ENCODE results near the gene TMIGD1. TPM values are rescaled to one million over a fixed set of nuclear protein-coding genes. Genes with fewer than 3 reads are reported as not detected.
"Not testable (repeated sequence)": the region's sequence is repeated elsewhere in the genome, so short reads cannot be mapped to it uniquely, and the experiment has no call there.

The TMIGD1 gene
- total and polyA plus RNA-seq, 10 of the 15 experiments (the other 5 are each of a cell fraction or from before 2014, with no cell fraction given) = not detected

GRCh38 chr17:30351735-30352134 is 17.9 kb upstream of the TMIGD1 start:
- H2AFZ ChIP-seq (ENCODE audit: control insufficient read depth, low read depth, low read length) = no peak overlapping the region
- intact Hi-C loops (cut with micrococcal nuclease; ENCODE audit: unreplicated experiment) = no loop called here
- SMC1A ChIA-PET (ENCODE audit: uncharacterized antibody, unreplicated experiment) = interaction anchor here (1.8 kb wide), 1 partner anchor 9 kb away, joined by 7 read pairs; no protein-coding TSS in a partner anchor
- ATAC-seq (no peak), DNase-seq (ENCODE audit: low read depth, low spot score) (no peak), FAIRE-seq (no peak)
- peaks cover 12% of the 10 kb centered on the region for H3K4me1 ChIP-seq (ENCODE audit: control insufficient read depth, insufficient read depth, low read length)
- TF ChIP-seq PKNOX1 (IDR thresholded peaks at IDR 0.05) (no peak), KAT2A (conservative IDR thresholded peaks at IDR 0.05; ENCODE audit: control insufficient read depth, low read depth, low read length) (no peak), FOXM1 (IDR thresholded peaks at IDR 0.05; ENCODE audit: low read depth, low read length) (no peak), RAD21 (IDR thresholded peaks at IDR 0.05; ENCODE audit: insufficient read depth, low read depth, low read length) (no peak), NKRF (conservative IDR thresholded peaks at IDR 0.05) (no peak), ZZZ3 (IDR thresholded peaks at IDR 0.05; ENCODE audit: control insufficient read depth, insufficient read length, low read depth) (no peak), ZBTB40 (IDR thresholded peaks at IDR 0.05; ENCODE audit: borderline replicate concordance) (peak; percentile 70), ZNF384 (IDR thresholded peaks at IDR 0.05; ENCODE audit: borderline replicate concordance, low read depth, low read length) (peak; percentile 35; the same call in 1 of the 2 replicates)
- H3K4me3 ChIP-seq = no peak overlapping the region
- no peak overlapping the region for H3K9ac ChIP-seq (ENCODE audit: control insufficient read depth, insufficient read depth, low read length)
- no peaks in the 10 kb centered on the region for H3K27me3 ChIP-seq (replicated peaks in 1 of 2; ENCODE audit: control insufficient read depth in 2 of 2, insufficient read depth in 2 of 2, low read length in 1 of 2)
- no peaks in the 10 kb centered on the region for H3K79me2 ChIP-seq (ENCODE audit: control insufficient read depth, insufficient read depth, low read length)
- H3K4me2 ChIP-seq (ENCODE audit: control insufficient read depth, insufficient read depth) = no peak overlapping the region
- no peaks in the 10 kb centered on the region for H3K36me3 ChIP-seq (ENCODE audit: control insufficient read depth in 2 of 2, insufficient read depth in 2 of 2, low read length in 1 of 2)
- CTCF ChIA-PET = interaction anchor here (0.9 to 1.3 kb wide), 2 partner anchors 12 to 17 kb away, joined by 3 to 4 read pairs; no protein-coding TSS in a partner anchor
- H4K20me1 ChIP-seq (ENCODE audit: control insufficient read depth, insufficient read depth) = no peaks in the 10 kb centered on the region
- no peak overlapping the region for H3K27ac ChIP-seq (ENCODE audit: control insufficient read depth, insufficient read depth)
- no TSS peak for BruUV-seq (replicated peaks)
- POLR2A ChIA-PET = no interaction called here
- no peaks in the 10 kb centered on the region; the same call in 2 of the 3 replicates for H3K9me3 ChIP-seq (replicated peaks; ENCODE audit: control insufficient read depth, insufficient read depth, low read length)
- 50% methylated on average over 2 of the region's 2 CpGs for WGBS (ENCODE audit: insufficient coverage, insufficient replicate concordance, low lambda C conversion rate, missing lambda C conversion rate)
- in situ Hi-C loops (cut with MboI) = no loop called here
- RAD21 ChIA-PET (ENCODE audit: unreplicated experiment) = interaction anchor here (0.6 kb wide), 1 partner anchor 247 kb away, joined by 3 read pairs; no protein-coding TSS in a partner anchor

GRCh38 chr17:30351263-30351662 is 17.4 kb upstream of the TMIGD1 start:
- H3K4me1 ChIP-seq (ENCODE audit: control insufficient read depth, insufficient read depth, low read length) = peaks cover 12% of the 10 kb centered on the region
- DNase-seq (ENCODE audit: low read depth, low spot score); H3K27me3 ChIP-seq (replicated peaks in 1 of 2; ENCODE audit: control insufficient read depth in 2 of 2, insufficient read depth in 2 of 2, low read length in 1 of 2); SMC1A ChIA-PET (ENCODE audit: uncharacterized antibody, unreplicated experiment); BruUV-seq (replicated peaks); in situ Hi-C loops (cut with MboI); H3K79me2 ChIP-seq (ENCODE audit: control insufficient read depth, insufficient read depth, low read length); intact Hi-C loops (cut with micrococcal nuclease; ENCODE audit: unreplicated experiment); H3K36me3 ChIP-seq (ENCODE audit: control insufficient read depth in 2 of 2, insufficient read depth in 2 of 2, low read length in 1 of 2); H3K9me3 ChIP-seq (replicated peaks; ENCODE audit: control insufficient read depth, insufficient read depth, low read length); H3K4me2 ChIP-seq (ENCODE audit: control insufficient read depth, insufficient read depth); H3K4me3 ChIP-seq; POLR2A ChIA-PET; H3K9ac ChIP-seq (ENCODE audit: control insufficient read depth, insufficient read depth, low read length); H3K27ac ChIP-seq (ENCODE audit: control insufficient read depth, insufficient read depth); H4K20me1 ChIP-seq (ENCODE audit: control insufficient read depth, insufficient read depth); RAD21 ChIA-PET (ENCODE audit: unreplicated experiment); H2AFZ ChIP-seq (ENCODE audit: control insufficient read depth, low read depth, low read length); FAIRE-seq; ATAC-seq: not testable (repeated sequence)
- CTCF ChIA-PET = interaction anchor here (1.3 kb wide), 1 partner anchor 12 kb away, joined by 4 read pairs; no protein-coding TSS in a partner anchor
- WGBS (ENCODE audit: insufficient coverage, insufficient replicate concordance, low lambda C conversion rate, missing lambda C conversion rate) = 89% methylated on average over 4 of the region's 4 CpGs

All from GM12878 (cell line).